ENCODE data around the gene OR51E2.
"Not testable (repeated sequence)": the region's sequence is repeated elsewhere in the genome, so short reads cannot be mapped to it uniquely, and the experiment has no call there.

OR51E2 gene

GRCh38 chr11:4697585-4697984 lies at the start of gene OR51E2:
Gene OR51E2, minus strand, starts transcription at chr11:4697853. Its CDS starts 15,142 bp downstream, at chr11:4682711.
- no peak for DNase-seq

- DNase-seq: no peak
These were observed 43.1 kb upstream of the OR51E2 start for GRCh38 chr11:4740735-4741134.

- DNase-seq: no peak
These were observed 29.5 kb upstream of the OR51E2 start for GRCh38 chr11:4727171-4727570.

DNA sequence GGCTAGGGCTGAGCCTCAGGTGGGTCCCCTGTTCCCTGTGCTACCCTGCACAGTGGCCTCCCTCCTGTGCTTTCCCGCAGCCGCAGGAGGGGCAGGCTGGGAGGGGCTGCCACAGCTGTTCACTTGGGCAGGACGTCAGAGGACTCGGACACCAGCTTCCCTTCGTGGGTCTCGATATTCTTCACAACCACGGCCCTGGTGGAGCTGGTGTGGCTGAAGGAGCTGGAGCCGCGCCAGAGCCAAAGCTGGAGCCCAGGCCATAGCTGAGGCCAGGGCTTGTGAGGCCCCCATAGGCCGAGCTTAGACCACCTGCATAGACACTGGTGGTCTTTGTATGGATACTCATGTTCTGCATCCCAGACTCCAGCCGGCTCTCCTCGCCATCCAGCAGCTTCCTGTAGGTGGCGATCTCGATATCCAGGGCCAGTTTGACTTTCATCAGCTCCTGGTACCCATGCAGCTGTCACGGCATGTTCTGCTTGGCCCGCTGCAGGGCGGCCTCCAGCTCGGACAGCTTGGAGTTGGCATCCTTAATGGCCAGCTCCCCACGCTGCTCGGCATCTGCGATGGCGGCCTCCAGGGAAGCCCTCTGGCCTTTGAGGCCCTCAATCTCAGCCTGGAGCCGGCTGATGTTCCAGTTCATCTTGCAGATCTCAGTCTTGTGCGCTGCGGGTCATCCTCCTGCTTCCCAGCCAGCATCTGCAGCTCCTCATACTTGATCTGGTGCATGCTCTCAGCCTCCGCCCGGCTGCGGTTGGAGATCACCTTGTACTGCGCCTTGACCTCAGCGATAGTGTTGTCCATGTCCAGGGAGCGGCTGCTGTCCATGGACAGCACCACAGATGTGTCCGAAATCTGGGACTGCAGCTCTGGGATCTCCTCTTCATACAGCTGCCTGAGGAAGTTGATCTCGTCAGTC lies 25.2 kb upstream of the OR51E2 start:
- not testable (repeated sequence) for DNase-seq

DNA sequence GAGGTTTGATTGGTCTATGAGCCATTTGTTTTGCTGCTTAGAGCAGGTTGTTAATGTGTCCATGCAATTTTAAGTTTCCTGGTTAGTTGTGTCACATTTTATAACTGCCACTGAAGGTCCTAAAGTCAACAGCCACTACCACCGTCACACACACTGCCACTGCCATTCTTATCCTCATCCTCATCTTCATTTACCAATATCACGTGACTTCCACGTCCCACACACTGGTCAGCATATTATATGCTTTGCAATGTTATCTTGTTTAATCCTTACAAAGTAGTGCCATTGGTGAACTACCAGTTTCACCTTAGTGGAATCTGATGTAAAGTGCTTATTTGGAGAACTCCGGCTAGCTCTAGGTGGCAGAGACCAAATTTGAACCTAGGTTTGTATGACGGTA lies 16.6 kb upstream of the OR51E2 start:
- no peak for DNase-seq

DNA sequence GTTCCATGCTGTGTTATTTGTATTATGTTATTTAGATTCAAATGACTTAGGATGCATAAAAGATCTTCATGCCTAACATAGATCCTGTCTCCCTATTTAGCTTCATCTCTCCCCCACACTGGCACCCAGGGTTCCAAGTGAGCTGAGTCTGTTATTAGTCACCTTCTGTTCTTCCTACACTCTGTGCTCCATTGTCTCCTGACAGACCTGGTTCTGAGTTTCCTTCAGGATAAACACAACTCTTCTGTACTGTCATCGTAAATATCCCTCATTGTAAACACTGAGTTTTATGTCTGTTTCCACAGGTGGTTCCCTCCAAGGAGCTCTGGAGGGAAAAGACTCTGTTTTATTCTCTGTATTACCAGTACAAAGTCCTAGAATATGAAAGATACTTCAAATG lies 15.6 kb upstream of the OR51E2 start:
- DNase-seq: no peak

DNA sequence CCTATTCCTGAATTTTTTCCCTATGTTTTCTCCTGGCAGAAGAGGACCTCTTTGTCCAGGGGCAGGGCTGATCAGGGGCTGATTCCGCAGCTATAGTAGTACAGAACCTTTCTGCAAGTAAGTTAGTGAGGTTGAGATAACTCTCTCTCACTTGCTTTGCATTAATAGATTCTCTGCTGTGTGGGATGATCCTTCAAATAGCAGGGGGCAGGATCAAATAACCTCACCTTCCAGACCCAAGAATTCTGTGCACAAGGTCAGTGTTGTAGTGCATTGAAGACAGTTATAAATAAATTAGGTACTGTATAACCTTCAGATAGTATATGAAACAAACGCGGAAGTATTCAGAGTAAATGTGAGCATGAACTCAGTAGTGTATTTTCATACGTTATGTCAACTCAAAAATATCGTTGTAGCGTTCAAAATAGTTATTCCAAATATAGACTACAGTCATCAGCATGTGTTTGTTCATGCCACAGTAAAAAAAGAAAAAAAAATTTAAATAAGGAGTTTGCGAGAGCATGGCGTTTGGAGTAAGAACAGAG lies 7.2 kb upstream of the OR51E2 start:
- DNase-seq: no peak

- no peak for DNase-seq
These were observed 6.6 kb upstream of the OR51E2 start, which contains the start of gene MMP26 for GRCh38 chr11:4704054-4704789. Gene MMP26, plus strand, starts transcription at chr11:4704784.

GRCh38 chr11:4700436-4700820 lies 2.8 kb upstream of the OR51E2 start:
- DNase-seq: no peak

DNA sequence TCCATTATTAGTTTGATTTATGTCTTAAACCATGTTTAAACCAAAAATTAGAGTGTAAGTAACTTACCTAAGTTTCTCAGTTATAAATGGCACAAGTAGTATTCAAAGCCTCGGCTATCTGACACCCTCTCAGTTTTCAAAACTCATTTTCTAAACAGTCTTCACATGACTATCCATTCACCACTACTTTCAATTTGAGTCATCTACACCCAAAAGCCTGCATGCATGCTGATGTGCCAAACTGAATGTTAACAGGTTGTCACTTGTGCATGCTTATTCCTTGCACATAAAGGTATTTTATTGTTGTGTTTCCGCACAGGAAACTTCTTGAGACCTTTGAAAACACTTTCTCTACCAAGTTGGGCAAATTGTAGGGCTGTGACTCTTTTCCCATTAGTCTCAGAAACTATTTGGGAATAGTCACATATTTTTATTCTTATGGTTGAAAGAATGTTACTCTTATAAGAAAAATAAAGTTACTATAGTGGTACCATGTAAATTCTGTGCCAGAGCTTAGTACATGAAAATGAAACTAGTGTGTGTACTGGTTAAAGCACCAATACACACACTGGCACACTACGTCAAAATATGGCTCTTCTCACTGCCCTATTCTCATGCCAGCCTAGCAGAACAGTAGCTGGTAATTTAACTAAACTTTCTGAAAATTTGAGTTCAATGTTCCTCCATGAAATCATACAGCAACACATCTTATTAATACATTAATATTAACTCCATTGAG lies 2.2 kb upstream of the OR51E2 start:
- no peak for DNase-seq

DNA sequence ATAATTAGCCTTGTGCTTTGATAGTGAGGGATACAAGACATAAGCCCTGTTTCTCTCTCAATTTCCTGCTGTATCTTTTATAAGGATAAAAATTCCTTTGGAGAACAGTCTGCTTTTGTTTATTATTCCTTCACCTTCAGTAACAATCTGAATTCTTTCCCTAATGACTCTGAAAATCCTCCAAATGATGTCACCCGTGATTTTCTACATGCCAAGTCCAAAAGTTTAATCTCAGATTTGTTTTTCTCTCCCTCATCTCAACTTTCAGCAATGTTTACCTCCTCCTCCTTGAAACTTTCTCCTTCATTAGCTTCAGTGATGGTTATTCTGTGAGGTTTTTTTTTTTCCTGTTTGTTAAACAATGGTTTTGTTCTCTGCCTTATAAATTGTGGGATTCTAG lies 2.2 kb downstream of the OR51E2 start:
- DNase-seq: no peak

GRCh38 chr11:4684631-4685285 lies 12.9 kb downstream of the OR51E2 start:
- no peak for DNase-seq

- DNase-seq: no peak
These were observed 14.8 kb downstream of the OR51E2 start for GRCh38 chr11:4682623-4683419.

DNA sequence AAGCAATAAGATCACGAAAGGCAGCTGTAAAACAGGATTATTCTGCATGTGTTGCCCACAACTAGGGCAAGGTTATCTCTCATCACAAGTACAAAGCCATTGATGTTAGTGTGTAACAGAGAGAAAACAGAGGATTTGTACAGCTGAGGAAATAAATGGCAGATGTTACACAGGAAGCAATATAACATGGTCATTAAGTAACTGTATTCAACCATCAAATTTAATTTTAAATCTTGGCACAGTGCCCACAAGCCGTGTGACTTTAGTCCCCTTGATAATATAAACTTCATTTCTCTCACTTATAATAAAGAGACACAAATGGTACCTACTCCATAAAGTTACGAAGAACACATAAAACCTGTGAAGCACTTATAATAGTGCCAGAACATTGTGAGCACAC lies 17.3 kb downstream of the OR51E2 start:
- DNase-seq: no peak

GRCh38 chr11:4677948-4678347 lies 19.7 kb downstream of the OR51E2 start:
- no peak for DNase-seq

DNA sequence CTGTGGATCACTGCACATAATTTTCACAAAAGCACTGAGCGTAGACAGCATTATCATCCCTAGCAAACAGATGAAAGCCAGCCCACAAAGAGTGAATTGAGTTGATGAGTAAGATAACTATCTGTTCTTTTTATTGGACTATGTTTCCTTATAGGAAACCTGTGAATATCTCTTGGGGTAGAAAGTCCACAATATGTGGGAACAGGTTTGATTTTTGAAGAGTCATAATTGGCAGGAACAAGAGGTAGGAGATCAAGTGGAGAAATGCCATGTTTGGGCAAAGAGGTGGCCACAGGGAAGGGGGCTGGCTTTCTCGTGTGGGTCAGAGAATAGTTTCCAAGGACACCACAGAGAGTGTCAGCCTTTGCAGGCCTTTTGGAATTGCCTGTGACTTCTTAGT lies 23.9 kb downstream of the OR51E2 start:
- DNase-seq: no peak

DNA sequence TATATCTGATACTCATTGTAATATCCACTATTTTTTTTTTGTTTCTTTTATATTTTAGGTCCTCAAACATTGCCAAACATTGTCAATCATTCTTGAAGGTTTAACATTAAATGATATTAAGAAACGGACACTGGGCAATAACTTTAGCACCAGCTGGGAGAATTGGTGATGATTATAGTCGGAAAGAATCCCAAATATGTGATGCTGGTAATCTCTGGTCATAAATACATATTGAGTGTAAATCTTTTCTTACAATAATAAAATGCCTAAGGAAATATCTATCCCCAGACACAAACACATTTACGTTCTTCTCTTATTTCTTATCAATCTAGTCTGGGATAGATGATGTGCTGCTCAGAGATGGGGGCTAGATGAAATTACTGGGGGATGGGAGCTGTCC lies 25.2 kb downstream of the OR51E2 start:
- no peak for DNase-seq

DNA sequence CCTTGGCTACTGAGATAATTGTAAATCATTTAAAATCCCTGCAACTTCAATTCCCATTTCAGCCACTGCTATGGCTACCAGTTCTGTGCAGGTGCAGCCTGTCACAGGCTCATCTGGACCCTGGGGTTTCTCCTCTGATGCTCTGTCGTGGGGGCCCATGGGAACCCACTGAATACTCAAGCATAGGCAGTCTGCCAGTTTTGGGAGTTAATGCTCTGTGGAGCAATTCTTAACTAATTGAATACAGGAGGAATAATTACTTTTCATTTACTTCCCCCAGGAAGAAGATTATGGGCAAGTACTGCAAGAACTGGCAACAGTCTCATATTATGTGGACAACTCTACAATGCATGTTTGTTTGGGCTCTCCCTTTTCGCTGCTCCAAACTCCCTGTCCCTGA lies 25.9 kb downstream of the OR51E2 start:
- DNase-seq: no peak

DNA sequence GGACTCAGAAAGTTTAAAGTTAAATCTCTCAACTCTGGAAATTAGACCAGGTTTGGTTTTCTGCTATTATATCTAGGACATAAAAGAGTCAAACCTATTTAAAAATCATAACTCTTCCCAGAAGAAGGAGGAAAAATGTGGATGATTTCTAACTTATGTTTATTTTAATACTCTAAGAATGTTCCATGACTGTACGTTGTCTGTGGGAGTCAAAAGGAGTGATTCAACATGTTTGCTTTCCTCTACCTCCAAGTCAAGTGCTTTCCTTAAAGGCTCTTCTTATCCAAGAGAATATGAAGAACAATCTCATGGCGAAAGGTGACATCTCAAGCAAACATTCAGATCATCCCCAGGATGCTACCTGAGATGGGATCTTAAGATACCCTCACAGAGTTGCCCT lies 32.2 kb downstream of the OR51E2 start:
- no peak for DNase-seq

- no peak for DNase-seq
These were observed 32.9 kb downstream of the OR51E2 start for GRCh38 chr11:4664786-4665185.

DNA sequence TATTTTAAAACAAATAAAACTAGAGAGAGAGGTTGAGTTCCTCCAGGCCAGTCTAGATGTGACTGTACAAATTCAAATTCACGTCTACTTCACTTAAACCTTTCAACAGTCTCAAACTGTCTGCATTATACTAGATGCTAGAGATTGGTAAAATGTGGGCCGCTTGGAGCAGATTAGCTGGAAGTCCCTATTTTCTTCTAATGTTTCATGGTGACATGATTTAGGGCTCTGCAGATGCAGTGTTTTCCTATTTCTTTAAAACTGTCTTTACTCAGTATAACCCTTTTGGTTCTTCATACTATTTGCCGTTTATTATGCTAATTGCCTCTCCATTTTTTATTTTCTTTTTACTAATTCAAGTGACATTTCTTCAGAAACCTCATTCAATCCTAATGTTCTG lies 33.5 kb downstream of the OR51E2 start:
- no peak for DNase-seq

DNA sequence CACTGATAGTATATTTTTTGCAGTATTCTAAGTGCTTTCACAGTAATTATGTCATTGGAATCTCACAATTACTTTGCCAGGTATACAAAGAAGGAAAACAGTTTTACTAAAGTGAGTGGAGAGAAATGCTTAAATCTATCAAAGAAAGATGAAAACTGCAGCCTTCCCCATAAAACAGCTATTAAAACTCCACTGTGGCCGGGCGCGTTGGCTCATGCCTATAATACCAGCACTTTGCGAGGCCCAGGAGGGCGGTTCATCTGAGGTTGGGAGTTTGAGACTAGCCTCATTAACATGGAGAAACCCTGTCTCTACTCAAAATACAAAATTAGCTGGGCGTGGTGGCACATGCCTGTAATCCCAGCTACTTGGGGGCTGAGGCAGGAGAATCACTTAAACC lies 34.8 kb downstream of the OR51E2 start:
- DNase-seq: no peak
